Measurements from ENCODE around the gene PCBP2.
"Not testable (repeated sequence)": the region's sequence is repeated elsewhere in the genome, so short reads cannot be mapped to it uniquely, and the experiment has no call there.

The PCBP2 gene

DNA sequence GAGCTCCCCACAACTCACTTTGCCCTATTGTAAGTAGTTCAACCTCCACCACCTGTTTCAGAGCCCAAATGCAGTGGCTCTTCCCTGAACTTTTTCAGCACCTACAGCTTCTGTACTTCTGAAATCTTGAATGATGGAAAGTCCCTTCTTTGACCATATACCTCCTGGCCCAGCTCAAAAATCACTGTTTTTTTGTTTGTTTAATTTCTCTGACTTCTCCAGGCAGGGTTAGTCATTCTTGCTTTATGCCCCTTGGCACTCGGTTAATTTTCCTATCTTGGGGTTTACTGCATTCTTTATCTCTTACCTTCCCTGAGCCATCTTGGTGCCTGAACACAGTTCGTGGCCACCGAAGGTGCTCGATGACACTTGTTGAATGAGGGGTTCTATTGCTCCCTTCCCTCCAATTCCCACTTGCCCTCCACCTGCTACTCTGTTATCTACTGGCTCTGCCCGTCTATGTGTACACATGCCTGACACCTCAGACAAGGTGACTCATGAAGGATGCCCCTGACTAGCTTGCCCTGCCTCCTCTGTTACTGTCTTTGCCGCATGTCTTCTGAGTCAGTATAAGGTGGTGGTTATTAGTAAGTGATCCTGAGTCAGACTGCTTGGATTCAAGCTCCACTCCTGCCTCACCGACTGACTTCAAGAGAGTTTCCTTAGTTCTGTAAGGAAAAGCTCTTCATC is 23.9 kb upstream of the PCBP2 start:
- DNase-seq (ENCODE audit: low read depth) = no peak
- TF ChIP-seq CTCF (IDR thresholded peaks at IDR 0.05; ENCODE audit: low read depth, low read length, missing control alignments) = no peak
- in situ Hi-C loops (cut with HindIII; ENCODE audit: low sequenced_read_pairs) = no loop called here
- H3K4me3 ChIP-seq (ENCODE audit: low read depth, low read length) = no peak overlapping the region

DNA sequence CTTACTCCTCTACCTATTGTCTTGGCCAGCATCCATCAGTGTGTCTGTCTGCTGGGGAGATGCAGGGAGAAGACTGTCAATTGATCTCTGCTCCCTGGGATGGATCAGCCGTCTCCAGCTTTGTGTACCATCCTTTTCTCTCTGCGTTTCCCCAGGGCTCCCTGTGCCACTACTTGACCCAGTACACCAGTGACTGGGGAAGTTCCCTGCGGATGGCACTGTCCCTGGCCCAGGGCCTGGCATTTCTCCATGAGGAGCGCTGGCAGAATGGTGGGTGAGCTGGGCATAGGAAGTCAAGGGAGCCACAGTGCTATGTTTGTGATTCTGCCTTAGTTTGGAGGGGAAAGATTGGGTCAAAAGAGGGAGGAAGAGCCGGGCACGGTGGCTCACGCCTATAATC is 23.2 kb upstream of the PCBP2 start:
- no peak for DNase-seq (ENCODE audit: low read depth)
- H3K4me3 ChIP-seq (ENCODE audit: low read depth, low read length) = no peak overlapping the region
- in situ Hi-C loops (cut with HindIII; ENCODE audit: low sequenced_read_pairs) = no loop called here
- TF ChIP-seq CTCF (IDR thresholded peaks at IDR 0.05; ENCODE audit: low read depth, low read length, missing control alignments) = no peak

- H3K4me3 ChIP-seq (ENCODE audit: low read depth, low read length) = no peak overlapping the region
- in situ Hi-C loops (cut with HindIII; ENCODE audit: low sequenced_read_pairs) = no loop called here
- DNase-seq (ENCODE audit: low read depth) = no peak
- no peak for TF ChIP-seq CTCF (IDR thresholded peaks at IDR 0.05; ENCODE audit: low read depth, low read length, missing control alignments)
Observed at GRCh38 chr12:53430116-53430515, 21.8 kb upstream of the PCBP2 start.

DNA sequence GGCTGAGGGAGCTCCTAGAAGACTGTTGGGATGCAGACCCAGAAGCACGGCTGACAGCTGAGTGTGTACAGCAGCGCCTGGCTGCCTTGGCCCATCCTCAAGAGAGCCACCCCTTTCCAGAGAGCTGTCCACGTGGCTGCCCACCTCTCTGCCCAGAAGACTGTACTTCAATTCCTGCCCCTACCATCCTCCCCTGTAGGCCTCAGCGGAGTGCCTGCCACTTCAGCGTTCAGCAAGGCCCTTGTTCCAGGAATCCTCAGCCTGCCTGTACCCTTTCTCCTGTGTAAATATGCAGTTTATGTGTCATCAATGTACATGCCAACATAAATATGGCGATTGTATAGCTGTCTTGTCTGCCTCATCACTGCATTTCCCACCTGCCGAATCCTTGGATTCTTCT is 20.7 kb upstream of the PCBP2 start:
- DNase-seq (ENCODE audit: low read depth) = no peak
- no peak overlapping the region for H3K4me3 ChIP-seq (ENCODE audit: low read depth, low read length)
- in situ Hi-C loops (cut with HindIII; ENCODE audit: low sequenced_read_pairs) = no loop called here
- no peak for TF ChIP-seq CTCF (IDR thresholded peaks at IDR 0.05; ENCODE audit: low read depth, low read length, missing control alignments)

GRCh38 chr12:53435326-53435725 is 16.6 kb upstream of the PCBP2 start:
- in situ Hi-C loops (cut with HindIII; ENCODE audit: low sequenced_read_pairs); H3K4me3 ChIP-seq (ENCODE audit: low read depth, low read length); DNase-seq (ENCODE audit: low read depth): not testable (repeated sequence)

DNA sequence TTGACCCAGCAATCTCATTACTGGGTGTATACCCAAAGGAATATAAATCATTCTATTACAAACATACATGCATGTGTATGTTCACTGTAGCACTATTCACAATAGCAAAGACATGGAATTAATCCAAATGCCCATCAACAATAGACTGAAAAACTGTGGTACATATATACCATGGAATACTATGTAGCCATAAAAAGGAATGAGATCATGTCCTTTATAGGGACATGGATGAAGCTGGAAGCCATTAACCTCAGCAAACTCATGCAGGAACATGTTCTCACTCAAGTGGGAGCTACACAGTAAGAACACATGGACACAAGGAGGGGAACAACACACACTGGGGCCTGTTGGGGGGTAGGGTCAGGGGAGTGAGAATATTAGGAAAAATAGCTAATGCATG is 12.3 kb upstream of the PCBP2 start:
- in situ Hi-C loops (cut with HindIII; ENCODE audit: low sequenced_read_pairs); DNase-seq (ENCODE audit: low read depth); H3K4me3 ChIP-seq (ENCODE audit: low read depth, low read length): not testable (repeated sequence)

- in situ Hi-C loops (cut with HindIII; ENCODE audit: low sequenced_read_pairs) = no loop called here
- TF ChIP-seq CTCF (IDR thresholded peaks at IDR 0.05; ENCODE audit: low read depth, low read length, missing control alignments) = no peak
- peak within 1 kb of the TSS; percentile 61 for H3K4me3 ChIP-seq (ENCODE audit: low read depth, low read length)
- DNase-seq (ENCODE audit: low read depth) = peak; percentile 98
Observed at GRCh38 chr12:53441040-53441833, 10.7 kb upstream of the PCBP2 start, which contains the start of gene PRR13. Gene PRR13 (plus strand): TSS chr12:53441734. CDS start chr12:53442715, 981 bp downstream.
